Measurements from ENCODE around the gene MEN1.
"Not testable (repeated sequence)": the region's sequence is repeated elsewhere in the genome, so short reads cannot be mapped to it uniquely, and the experiment has no call there.

MEN1 gene

DNA sequence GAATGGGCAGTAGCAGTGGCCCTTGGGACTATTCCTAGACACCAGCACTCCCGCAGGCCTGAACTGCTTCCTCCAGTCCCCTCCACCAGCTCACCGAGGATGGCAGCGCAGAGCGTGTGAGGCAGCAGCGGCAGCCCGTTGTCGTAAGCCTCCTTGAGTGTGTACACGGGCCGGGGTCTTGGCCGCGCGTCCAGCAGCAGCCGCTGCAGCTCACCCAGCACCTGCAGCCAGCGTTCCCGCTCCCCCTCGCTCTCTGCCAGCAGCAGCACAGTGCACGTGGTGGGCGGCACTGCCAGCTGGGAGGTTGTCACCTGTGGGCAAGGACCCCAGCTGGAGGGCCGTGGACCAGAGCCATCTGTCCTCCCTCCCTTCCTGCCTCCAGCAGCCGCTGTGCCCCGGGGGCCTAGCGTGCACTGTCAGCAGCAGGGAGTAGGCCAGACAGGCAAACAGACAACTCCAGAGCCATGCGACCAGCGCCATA is 21.1 kb upstream of the MEN1 start:
- no peak for DNase-seq

DNA sequence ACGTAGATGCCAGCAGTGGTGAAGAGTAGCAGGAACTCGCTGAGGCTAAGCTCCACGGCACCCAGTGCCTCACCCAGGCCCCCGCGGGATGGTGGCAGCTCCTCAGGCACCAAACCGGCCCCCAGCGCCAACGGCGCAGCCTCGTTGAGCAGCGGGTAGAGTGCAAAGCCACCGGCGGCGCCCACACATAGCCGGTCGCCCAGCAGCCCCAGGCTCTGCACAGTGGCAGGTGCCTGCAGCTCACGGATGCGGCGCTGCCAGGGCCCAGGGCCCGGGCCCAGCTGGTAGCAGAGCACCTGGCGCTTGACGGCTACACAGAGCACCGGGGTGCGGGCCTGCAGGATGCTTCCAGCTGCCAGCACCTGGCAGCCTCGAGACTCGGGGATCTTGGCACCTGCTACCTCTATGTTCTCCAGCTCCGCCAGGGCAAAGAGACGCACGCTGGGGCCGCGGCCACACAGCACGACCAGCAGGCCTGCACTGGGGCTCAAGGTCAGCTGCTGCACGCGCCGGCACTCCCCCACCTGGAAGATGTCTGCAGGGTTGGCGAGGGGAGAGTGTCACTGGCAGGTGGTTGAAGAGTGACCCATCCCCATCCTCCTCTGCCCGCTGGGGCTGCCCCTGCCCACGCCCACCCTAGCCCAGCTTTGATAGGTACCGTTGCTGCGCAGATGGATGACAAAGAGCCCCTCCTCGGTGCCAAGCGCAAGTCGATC is 19.3 kb upstream of the MEN1 start:
- no peak for DNase-seq

DNA sequence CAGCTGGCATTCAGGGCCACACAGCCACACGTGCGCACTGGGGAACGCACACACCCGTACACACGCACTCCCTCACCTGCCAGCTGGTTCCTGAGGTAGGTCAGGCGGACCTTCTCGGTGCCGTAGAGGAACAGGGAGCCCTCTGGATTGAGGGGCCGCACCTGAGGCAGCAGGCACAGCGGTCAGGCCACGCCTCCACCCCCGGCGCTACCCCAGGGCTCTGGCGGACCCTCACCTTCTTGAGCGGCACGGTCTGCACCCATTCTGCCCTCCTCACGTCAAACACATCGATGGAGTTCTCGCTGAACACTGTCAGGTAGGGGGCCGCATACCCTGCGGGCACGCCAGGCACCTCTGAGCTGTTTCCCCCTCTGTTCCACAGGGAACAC is 17.1 kb upstream of the MEN1 start:
- no peak for DNase-seq

DNA sequence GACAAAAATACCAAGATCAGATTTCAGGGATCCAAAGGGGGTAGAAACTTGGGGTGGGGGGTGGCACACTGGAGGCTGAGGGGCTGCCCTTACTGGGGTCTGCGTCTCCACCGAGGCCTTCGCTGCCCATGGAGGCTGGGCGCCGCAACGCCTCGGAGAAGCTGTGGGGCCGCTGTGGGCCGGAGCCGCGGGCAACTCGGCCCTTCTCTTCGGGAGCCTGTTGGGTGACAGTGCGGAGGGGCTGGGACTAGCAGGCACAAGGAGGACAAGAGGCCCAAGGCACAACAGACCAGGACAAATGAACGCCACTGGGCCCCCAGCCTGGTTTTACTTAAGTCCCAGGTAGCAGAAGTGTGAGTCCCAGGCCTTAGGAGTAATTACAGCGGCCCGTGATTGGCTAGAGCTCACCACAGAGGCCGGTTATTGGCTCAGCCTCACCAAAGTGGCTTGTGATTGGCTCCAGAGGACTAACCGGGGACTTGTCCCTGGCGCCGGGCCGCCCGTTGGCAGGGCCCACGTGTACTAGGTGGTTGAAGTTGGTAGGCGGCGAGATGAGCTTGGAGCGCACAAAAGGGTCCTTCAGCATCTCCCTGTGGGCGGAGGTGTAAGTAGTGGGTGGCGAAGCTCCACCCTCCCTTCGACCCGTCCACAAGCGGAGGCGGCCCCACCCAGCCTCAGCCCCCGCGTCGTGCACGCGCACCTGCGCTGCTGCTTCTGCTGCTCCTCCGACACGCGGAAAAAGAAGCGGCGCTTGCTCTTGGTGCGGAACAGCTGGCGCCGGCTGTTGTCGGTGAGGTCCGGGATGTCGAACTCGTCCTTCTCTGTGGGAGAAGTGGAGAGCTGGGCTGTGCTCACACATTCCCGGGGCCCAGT is 16.5 kb upstream of the MEN1 start:
- no peak for DNase-seq

DNA sequence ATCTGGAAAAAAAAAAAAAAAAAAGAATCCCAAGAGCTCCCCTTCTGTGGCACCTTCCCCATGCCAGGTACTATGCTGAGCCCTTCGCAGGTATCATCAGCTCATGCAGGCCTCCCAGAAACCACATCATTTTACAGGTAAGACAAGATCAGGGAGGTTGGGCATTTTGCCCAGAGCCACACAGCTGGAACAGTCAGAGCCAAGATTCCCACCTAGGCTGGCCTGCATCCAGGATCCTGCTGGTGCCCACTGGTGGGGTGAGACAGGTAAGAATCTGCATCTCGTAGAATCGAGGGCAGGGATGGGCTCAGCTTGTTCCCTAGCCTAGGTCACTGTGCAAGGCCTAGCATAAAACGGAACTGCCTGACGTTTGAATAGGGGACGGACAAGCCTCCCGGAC is 15.7 kb upstream of the MEN1 start:
- DNase-seq = no peak

DNA sequence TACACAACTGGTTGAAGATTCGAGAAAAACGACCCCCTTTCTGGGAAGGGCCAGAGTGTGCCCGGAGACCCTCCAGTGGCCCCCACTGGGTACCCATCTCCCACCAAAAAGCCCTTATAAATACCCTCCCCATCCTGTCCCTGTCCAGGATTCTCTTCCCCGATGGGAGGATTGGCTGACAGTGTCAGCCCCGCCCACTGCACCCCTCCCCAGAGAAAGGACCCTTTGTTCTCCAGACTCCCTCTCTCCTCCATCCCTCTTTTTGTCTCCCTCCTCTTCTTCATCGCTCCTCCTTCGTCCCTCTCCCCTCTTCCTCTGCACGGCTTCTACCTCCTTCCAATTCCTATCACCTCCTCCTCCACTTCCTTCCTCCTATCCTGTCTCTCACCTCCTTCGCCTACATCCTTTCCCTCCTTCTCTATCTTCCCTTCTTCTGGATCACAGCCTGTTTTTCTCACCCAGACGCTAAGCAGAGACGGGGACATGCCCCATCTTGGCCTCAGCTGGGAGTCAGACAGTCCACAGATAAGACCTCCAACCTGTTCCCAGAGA is 13.3 kb upstream of the MEN1 start:
- DNase-seq = no peak

DNA sequence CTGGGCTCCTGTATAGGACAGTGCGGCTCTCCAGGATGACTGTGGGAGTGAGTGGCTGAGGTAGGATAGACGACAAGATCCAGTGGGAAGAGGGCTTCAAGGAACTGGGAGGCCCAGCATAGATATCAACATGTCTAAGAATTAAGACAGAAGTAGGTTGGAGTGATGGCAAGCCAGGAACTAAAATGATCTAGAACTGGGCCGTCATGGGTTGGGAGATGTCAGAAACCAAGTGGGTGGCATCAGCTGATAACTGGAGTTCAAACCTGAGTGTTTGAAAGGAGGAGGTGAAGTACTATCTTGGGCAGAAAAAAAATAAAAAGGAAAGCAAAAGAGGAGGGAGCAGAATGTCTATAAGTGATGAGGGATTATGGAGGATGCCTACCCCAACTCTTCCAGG is 7.1 kb upstream of the MEN1 start:
- no peak for DNase-seq

DNA sequence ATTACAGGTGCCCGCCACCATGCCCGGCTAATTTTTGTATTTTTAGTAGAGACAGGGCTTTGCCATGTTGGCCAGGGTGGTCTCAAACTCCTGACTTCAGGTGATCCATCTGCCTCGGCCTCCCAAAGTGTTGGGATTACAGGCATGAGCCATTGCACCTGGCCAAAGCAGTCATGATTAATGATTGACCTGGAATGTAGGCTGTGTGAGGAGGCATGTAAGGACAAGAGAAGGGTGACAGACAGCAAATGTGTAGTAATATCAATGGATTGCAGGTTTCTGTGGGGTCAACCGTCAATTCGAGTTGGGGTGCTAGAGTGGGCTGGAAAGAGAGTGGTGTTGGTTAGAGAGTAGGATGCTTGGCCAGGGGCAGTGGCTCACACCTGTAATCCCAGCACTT is 5.1 kb upstream of the MEN1 start:
- DNase-seq = not testable (repeated sequence)

DNA sequence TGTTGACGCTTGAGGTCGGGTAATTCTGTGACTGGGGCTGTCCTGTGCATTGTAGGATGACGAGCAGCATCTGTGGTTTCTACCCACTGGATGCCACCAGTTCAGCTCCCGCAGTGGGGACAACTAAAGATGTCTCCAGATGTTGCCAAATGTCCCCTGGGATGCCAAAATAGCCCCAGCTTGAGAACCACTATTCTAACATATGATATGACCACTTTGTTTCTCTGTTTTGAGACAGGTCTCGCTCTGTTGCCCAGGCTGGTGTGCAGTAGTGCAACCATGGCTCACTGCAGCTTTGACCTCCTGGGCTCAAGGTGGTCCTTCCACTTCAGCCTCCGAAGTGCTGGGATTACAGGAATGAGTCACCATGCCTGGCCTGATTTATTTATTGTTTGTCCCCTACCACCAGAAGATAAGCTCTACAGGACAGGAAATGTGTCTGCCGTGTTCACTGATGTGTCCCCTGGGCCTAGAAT is 4.4 kb upstream of the MEN1 start:
- DNase-seq = no peak

DNA sequence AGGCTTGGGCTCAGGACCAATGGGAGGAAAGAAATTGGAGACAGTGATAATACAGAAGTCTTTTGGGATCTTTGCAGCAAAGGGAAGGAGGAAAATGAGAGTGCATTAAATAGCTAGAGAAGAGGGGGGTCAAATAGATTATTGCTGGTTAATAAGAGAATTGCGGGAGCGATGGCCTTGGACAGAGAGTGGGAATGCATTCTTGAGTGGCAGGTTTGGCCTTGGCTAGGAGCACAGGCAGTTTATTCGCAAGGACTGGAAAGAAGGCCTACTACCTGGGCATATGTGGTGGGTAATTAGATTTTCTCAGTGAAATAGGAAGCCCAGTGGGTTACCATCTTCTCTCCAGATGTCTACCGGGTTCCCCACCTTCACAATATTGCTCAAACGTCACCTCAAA is 3.5 kb upstream of the MEN1 start:
- no peak for DNase-seq

DNA sequence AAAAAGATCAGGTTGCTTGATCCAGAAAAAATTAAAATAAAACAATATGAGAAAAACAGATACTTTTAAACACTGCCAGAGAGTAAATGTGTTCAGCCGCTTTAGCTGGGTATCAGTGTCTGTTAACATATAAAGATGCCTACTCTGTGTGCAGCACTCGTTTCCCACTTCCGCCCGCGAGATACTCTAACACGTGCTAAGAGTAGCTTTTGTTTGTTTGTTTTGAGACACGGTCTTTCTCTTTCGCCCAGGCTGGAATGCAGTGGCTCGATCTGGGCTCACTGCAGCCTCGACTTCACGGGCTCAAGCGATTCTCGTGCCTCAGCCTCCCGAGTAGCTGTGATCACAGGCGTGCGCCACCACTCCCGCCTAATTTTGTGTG is 531 bp upstream of the MEN1 start:
- DNase-seq = no peak

DNA sequence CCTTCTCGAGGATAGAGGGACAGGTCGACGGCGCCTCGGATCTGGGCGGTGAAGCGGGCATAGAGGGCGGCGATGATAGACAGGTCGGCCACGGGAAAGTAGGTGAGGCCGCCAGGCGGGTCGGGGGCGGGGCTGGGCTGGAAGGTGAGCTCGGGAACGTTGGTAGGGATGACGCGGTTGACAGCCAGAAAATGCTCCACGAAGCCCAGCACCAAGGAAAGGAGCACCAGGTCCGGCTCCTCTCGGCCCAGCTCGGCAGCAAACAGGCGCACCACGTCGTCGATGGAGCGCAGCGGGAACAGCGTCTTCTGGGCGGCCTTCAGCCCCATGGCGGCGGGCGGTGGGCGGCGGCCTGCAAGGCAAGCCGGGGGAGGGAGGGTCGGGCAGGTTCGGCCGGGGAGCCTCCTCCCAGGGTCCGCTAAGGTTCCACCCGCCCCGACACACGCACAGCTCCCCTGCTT is 540 bp downstream of the MEN1 start:
- no peak for DNase-seq

DNA sequence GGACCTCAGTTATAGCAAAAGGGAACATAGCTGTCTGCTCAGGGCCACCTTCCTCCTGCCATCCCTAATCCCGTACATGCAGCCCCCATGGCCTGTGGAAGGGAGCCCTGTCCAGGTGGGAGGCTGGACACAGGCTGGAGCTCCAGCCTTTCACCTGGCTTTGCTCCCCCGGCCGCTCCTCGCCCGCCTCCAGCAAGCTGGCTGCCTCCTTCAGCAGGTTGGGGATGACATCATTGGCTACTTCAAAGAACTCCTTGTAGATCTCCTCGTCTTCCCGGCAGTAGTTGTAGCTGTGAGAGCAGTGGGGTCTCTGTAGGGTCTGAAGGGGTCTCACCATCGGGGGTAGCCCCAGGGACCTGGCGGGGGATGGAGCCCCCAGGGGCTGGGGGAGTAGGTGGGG is 4.9 kb downstream of the MEN1 start:
- DNase-seq = no peak

DNA sequence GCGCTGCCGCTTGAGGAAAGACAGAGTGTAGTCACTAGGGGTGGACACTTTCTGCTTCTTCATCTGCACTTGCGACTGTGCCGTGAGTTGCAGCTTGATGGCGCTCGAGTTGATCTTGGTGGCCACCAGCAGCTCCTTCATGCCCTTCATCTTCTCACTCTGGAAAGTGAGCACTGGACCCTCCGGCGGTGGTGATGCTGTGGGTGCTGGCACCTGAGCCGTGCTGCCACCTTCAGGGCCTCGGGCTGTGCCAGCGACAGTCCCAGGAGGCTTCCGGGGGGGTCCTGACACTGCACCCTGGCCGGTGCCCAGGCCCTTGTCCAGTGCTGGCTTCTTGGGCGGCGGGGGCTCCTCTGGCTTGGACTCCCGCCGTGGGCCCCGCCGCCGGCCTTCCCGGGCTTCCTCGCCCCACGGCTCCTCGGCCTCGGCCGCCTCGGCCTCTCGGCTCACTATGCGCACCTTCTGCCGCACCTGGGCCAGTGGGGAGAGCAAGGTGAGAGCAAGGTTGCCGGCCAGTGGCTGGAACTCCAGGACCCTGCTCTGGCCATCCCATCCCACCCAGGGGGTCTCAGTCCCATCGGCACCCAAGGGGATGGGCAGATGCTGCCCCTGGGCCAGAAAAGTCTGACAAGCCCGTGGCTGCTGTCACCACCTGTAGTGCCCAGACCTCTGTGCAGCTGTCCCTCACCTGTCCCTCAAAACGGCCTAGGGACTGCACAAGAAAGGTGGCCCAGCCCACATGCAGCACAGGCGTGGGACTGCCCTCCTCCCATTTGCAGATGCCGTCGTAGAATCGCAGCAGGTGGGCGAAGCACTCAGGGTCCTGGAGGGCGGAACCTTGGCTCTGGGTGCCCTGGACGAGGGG is 5.8 kb downstream of the MEN1 start:
- no peak for DNase-seq

DNA sequence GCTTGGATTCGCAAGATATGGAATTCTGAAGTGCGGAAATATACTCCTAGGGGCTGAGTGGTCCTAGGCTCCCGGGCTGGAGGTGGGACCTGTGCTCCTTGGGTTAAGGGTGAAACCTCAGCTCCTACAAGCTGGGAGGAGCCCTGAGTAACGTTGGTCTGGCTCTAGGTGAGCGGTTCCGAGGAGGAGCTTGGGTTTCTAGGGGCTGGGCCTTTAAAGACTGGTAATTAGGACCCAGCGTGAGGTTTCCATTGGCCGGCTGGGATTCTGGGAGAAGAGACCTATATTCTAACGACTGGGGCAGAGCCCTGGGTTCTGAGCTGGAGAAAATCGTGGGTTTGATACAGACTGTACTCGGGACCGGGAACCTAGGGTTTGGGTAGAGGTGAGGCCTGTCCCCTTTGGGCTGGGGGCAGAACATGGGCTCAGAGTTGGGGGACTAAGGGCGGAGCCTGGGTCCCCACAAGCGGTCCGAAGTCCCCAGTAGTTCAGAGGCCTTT is 6.5 kb downstream of the MEN1 start:
- DNase-seq = no peak

DNA sequence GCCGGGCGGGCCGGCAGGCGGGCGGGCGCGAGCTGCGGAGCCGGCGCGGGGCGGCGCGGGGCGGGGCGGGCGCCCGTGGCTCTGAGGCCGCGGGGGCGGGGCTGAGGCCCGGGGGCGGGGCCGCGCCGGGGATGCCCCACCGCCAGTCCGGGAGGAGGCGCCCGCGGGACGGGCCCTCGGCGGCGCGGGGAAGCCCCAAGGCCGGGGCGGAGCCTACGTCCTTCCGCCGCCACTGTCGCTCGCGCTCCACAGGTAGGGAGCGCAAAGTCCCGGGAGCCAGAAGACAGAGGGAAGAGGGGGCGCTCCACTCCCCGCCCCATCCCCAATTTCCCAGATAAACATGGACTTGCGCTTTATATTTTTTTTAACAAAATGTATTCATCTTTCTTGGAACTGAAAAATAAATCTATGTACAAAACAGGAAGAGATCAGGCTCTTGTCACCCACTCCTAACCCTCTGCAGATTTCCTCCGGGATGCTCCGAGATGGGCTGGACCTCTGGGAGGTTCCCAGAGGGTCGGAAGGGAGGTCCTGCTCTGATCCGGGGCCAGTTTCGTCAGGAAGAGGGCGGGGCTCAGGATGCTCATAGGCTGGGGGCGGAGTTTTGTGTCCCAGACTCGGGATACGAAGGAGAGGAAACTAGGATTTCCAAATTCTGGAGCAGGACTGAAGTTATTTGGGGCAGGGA is 7.0 kb downstream of the MEN1 start, which contains the start of gene MAP4K2:
Gene MAP4K2 (minus strand): TSS at position 57 of the 688 bp plus-strand sequence. CDS start 65 bp downstream, outside the sequence.
- DNase-seq = peak; percentile 22

DNA sequence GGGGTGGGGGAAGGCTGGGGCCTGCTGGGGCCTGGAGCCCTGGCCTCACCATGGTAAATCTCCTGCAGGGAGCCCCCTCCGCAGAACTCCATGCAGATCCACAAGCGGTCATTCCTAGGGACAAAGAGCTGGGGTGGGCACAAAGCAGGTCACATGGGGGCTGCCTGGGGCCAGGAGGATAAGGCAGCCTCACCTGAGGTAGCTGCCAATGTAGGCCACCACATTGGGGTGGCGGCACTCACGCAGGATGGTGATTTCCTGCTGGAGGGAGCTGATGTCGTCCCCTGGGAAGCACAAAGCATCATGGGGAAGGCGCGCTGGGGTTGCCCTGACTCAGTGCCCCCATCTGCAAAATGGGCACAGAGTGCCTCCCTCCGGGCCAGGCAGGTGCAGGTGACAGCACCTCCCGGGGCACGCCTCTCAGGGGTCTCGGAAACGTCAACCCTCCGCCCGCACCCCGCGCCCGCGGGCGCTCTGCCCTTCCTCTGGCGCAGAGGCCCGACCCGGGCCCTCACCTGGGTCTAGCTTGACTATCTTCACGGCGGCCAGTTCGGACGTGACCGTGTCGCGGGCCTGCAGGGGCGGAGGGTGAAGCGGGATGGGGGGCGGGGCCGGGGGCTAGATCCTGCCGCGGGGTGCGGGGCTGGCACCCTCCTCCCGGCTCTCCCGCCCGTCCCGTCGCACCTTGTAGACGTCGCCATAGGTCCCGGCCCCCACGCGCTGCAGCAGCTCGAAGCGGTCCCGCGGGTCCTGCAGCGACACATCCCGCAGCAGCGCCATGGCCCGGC is 7.8 kb downstream of the MEN1 start:
- DNase-seq = no peak

DNA sequence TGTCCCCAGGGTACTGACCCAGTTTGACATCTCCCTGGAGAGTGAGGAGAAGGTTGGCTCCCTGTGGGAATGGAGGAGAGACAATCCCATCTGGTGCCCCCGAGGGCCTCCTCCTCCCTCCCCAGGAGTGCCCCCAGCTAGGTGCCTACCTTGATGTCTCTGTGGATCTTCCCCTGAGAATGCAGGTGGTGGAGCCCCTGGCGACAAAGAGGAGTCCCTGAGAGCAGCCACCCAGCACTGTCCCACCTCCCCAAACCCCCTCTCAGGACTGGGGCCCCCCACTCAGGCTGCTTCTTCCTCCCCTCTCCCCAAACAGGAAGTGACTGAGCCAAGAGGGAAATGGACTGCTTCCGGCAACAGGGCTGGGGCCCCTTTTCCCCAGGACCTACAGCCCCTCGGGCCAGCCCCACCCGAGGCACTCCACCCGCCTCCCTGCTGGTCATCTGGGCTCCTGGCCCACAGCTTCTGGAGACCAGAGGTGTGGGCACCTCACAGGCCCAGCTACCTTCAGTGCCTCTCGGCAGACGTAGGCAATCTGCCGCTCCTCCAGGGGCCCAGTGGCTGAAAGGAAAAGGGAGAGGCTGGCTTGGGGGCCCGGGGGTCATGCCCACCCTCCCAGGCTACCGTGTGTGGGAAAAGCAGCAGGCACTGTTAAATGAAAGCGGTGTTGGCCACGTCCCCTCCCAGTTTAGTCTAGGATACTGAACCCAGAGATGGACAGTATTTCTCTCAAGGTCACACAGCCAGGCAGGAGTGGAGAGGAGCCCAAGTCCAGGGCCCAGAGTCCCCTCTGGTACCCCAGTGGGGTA is 8.6 kb downstream of the MEN1 start:
- no peak for DNase-seq

DNA sequence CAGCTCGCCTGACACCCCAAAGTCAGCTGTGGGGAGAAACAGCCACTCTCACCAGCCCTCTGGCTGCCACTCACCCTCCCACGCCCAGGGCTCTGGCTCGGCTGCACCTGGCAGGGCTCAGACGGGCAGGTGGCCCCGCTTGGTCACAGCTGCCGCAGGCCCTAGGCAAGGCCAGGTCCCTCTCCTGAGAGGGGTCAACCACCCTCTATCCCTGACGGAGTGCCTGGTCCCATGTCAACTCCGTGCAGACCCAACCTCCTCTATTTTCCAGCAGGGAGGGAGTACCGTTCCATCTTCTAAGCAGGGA is 9.2 kb downstream of the MEN1 start:
- DNase-seq = no peak

All from NCI-H2081 treated with DMSO at 0.1 percent for 48 hours (cell line).